Measurements from ENCODE around the gene NPHP3.

NPHP3 gene

GRCh38 chr3:132703733-132704132, 18.5 kb downstream of the NPHP3 start:
- DNase-seq (ENCODE audit: low read depth in 1 of 2, low spot score in 1 of 2), result no peak

GRCh38 chr3:132695422-132695821, 26.8 kb downstream of the NPHP3 start:
- no peak for DNase-seq (ENCODE audit: low read depth in 1 of 2, low spot score in 1 of 2)

GRCh38 chr3:132694991-132695390, 27.2 kb downstream of the NPHP3 start:
- DNase-seq (ENCODE audit: low read depth in 1 of 2, low spot score in 1 of 2), result no peak

- no peak for DNase-seq (ENCODE audit: low read depth in 1 of 2, low spot score in 1 of 2)
Observed at GRCh38 chr3:132690040-132690439, 32.2 kb downstream of the NPHP3 start.

GRCh38 chr3:132682201-132682600, 40.0 kb downstream of the NPHP3 start:
- no peak for DNase-seq (ENCODE audit: low read depth in 1 of 2, low spot score in 1 of 2)

- no peak for DNase-seq (ENCODE audit: low read depth in 1 of 2, low spot score in 1 of 2)
Observed at GRCh38 chr3:132681421-132681820, 40.8 kb downstream of the NPHP3 start.

- no peak for DNase-seq (ENCODE audit: low read depth in 1 of 2, low spot score in 1 of 2)
Observed at GRCh38 chr3:132679911-132680310, 42.3 kb downstream of the NPHP3 start.

- no peak for DNase-seq (ENCODE audit: low read depth in 1 of 2, low spot score in 1 of 2)
Observed at GRCh38 chr3:132675408-132675807, 46.8 kb downstream of the NPHP3 start.

GRCh38 chr3:132669256-132669777, 52.9 kb downstream of the NPHP3 start:
- no peak for DNase-seq (ENCODE audit: low read depth in 1 of 2, low spot score in 1 of 2)

GRCh38 chr3:132665230-132665745, 56.9 kb downstream of the NPHP3 start:
- no peak for DNase-seq (ENCODE audit: low read depth in 1 of 2, low spot score in 1 of 2)

GRCh38 chr3:132662212-132662611, 60.0 kb downstream of the NPHP3 start:
- DNase-seq (ENCODE audit: low read depth in 1 of 2, low spot score in 1 of 2), result no peak

- DNase-seq (ENCODE audit: low read depth in 1 of 2, low spot score in 1 of 2), result no peak
Observed at GRCh38 chr3:132661101-132661500, 61.1 kb downstream of the NPHP3 start.

- no peak for DNase-seq (ENCODE audit: low read depth in 1 of 2, low spot score in 1 of 2)
Observed at GRCh38 chr3:132660811-132661070, 61.5 kb downstream of the NPHP3 start.

GRCh38 chr3:132660052-132660810, 62.0 kb downstream of the NPHP3 start, which contains the start of gene UBA5:
Gene UBA5 (plus strand): TSS chr3:132660329. CDS start chr3:132660538, 209 bp downstream.
- peak; percentile 46 to 57 for DNase-seq (ENCODE audit: low read depth in 1 of 2, low spot score in 1 of 2)

- DNase-seq (ENCODE audit: low read depth in 1 of 2, low spot score in 1 of 2), result peak in 1 of 2 donors; percentile 5
Observed at GRCh38 chr3:132659365-132660051, 62.7 kb downstream of the NPHP3 start, which contains the start of gene ACAD11. Gene ACAD11 (minus strand): TSS chr3:132659809. CDS start chr3:132659751, 58 bp downstream.

- no peak for DNase-seq (ENCODE audit: low read depth in 1 of 2, low spot score in 1 of 2)
Observed at GRCh38 chr3:132659000-132659364, 63.2 kb downstream of the NPHP3 start.

- DNase-seq (ENCODE audit: low read depth in 1 of 2, low spot score in 1 of 2), result no peak
Observed at GRCh38 chr3:132657869-132658747, 64.1 kb downstream of the NPHP3 start.

GRCh38 chr3:132655471-132655870, 66.7 kb downstream of the NPHP3 start:
- no peak for DNase-seq (ENCODE audit: low read depth in 1 of 2, low spot score in 1 of 2)

GRCh38 chr3:132654721-132655120, 67.5 kb downstream of the NPHP3 start:
- no peak for DNase-seq (ENCODE audit: low read depth in 1 of 2, low spot score in 1 of 2)

- no peak for DNase-seq (ENCODE audit: low read depth in 1 of 2, low spot score in 1 of 2)
Observed at GRCh38 chr3:132654190-132654589, 68.0 kb downstream of the NPHP3 start.

- DNase-seq (ENCODE audit: low read depth in 1 of 2, low spot score in 1 of 2), result no peak
Observed at GRCh38 chr3:132652640-132653270, 69.5 kb downstream of the NPHP3 start.
